MM.1S (cell line): ENCODE measurements around the gene CD1C.

Source experiments
- CTCF ChIP-seq: fragments of 300-600 bp; sonication (generic); IDR thresholded peaks from 2 replicates; pipeline ENCODE4 v1.5.1; 2016; ENCODE audit warnings: antibody characterized with exemption, low read length, mixed read lengths
- EZH2 ChIP-seq: fragments of 300-600 bp; sonication (generic); optimal IDR thresholded peaks from 2 replicates; pipeline ENCODE3; 2017; ENCODE audit warnings: low read depth, mild to moderate bottlenecking, antibody characterized with exemption, low read length, mixed read lengths
- EZH2phosphoT487 ChIP-seq: fragments of 300-600 bp; sonication (generic); IDR thresholded peaks from 2 replicates; pipeline ENCODE4 v1.6.1; 2018; ENCODE audit warnings: antibody characterized with exemption, low read length

- TF ChIP-seq CTCF (no peak), EZH2 (no peak), EZH2phosphoT487 (no peak)
Observed at GRCh38 chr1:158286487-158286886, 3.2 kb upstream of the CD1C start.
